ENCODE results near the gene HERC2.

GRCh38 chr15:28273873-28274610 is 47.9 kb downstream of the HERC2 start:
- TF ChIP-seq POLR2A (IDR thresholded peaks at IDR 0.05), result no peak
- TF ChIP-seq, protein P1, sequence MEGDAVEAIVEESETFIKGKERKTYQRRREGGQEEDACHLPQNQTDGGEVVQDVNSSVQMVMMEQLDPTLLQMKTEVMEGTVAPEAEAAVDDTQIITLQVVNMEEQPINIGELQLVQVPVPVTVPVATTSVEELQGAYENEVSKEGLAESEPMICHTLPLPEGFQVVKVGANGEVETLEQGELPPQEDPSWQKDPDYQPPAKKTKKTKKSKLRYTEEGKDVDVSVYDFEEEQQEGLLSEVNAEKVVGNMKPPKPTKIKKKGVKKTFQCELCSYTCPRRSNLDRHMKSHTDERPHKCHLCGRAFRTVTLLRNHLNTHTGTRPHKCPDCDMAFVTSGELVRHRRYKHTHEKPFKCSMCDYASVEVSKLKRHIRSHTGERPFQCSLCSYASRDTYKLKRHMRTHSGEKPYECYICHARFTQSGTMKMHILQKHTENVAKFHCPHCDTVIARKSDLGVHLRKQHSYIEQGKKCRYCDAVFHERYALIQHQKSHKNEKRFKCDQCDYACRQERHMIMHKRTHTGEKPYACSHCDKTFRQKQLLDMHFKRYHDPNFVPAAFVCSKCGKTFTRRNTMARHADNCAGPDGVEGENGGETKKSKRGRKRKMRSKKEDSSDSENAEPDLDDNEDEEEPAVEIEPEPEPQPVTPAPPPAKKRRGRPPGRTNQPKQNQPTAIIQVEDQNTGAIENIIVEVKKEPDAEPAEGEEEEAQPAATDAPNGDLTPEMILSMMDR (IDR thresholded peaks at IDR 0.05), result no peak

All from sigmoid colon (tissue), 3 donors.